ENCODE results near the gene TSHZ1. TPM values are rescaled to one million over a fixed set of nuclear protein-coding genes. Genes with fewer than 3 reads are reported as not detected.

TSHZ1 gene
- total and polyA plus RNA-seq, 2 donors from 2014 or later = 7.0 to 31.3 TPM

DNA sequence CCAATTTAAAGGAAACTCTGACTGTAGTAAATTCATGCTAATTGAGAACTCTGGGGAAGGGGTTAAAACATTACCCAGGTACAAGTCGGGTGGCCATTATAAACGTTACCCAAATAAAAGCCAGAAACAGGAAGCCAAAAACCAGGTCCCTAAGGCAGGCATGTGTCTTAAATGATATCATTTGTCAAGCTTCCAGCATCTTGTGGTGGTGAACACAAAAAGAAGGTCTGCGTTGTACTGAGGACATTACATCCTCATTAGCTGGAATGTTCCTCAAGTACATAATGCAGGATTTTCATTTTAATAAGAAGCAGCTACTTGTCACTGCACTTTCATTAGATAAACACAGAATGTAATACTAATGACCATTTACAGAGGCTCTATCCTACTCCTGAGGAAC is 12.6 kb upstream of the TSHZ1 start:
- Histone ChIP-seq H3K9ac (ENCODE audit: low read length in 3 of 3) (no peak overlapping the region), H3K27me3 (ENCODE audit: control insufficient read depth, insufficient read depth, low read length) (no peaks in the 10 kb centered on the region), H3K27ac (ENCODE audit: low read depth in 2 of 2, low read length in 2 of 2) (no peak overlapping the region), H3K4me1 (ENCODE audit: control insufficient read depth in 2 of 3, insufficient read depth in 2 of 3, low read depth in 1 of 3, low read length in 3 of 3) (peaks cover 0 to 2% (median 0%) of the 10 kb centered on the region in 3 donors), H3K36me3 (ENCODE audit: control insufficient read depth in 2 of 3, insufficient read depth in 3 of 3, low read length in 3 of 3) (peaks cover 0 to 10% (median 5%) of the 10 kb centered on the region in 3 donors), H3K4me3 (ENCODE audit: low read length in 3 of 3) (no peak overlapping the region), H3K9me3 (ENCODE audit: control insufficient read depth in 2 of 3, insufficient read depth in 1 of 3, low read length in 3 of 3) (no peaks in the 10 kb centered on the region)
- DNase-seq (no peak), FAIRE-seq (no peak)
- intact Hi-C loops (cut with DNase I) = no loop called here
- TF ChIP-seq, protein P1, sequence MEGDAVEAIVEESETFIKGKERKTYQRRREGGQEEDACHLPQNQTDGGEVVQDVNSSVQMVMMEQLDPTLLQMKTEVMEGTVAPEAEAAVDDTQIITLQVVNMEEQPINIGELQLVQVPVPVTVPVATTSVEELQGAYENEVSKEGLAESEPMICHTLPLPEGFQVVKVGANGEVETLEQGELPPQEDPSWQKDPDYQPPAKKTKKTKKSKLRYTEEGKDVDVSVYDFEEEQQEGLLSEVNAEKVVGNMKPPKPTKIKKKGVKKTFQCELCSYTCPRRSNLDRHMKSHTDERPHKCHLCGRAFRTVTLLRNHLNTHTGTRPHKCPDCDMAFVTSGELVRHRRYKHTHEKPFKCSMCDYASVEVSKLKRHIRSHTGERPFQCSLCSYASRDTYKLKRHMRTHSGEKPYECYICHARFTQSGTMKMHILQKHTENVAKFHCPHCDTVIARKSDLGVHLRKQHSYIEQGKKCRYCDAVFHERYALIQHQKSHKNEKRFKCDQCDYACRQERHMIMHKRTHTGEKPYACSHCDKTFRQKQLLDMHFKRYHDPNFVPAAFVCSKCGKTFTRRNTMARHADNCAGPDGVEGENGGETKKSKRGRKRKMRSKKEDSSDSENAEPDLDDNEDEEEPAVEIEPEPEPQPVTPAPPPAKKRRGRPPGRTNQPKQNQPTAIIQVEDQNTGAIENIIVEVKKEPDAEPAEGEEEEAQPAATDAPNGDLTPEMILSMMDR (IDR thresholded peaks at IDR 0.05; ENCODE audit: borderline replicate concordance, extremely low read depth, insufficient read depth) = no peak

DNA sequence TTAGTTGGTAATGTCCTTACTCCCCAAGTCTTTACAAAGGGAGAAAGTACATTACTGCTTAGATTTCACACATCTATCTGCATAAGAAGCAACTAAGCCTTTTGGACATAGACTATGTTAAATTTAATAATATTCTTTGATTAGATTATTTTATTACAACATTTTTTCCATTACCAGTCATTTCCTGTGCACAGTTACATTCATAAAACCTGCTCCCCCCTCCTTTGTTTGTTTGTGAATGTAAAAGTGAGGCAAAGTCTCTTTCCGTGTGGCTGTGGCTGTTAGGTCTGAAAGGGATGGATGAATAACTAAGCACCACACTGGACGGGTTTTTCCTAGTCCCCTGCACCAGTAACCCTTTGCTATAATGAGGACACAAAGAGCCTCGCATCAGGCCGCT is 11.3 kb upstream of the TSHZ1 start:
- no peak for FAIRE-seq
- intact Hi-C loops (cut with DNase I) = no loop called here
- H3K4me1 ChIP-seq (ENCODE audit: control insufficient read depth in 2 of 3, insufficient read depth in 2 of 3, low read depth in 1 of 3, low read length in 3 of 3) = peaks cover 0 to 2% (median 0%) of the 10 kb centered on the region in 3 donors

GRCh38 chr18:75200071-75200470 is 10.5 kb upstream of the TSHZ1 start:
- no peak for DNase-seq
- H3K4me3 ChIP-seq (ENCODE audit: low read length in 3 of 3) = no peak overlapping the region
- H3K27ac ChIP-seq (ENCODE audit: low read depth in 2 of 2, low read length in 2 of 2) = no peak overlapping the region
- H3K27me3 ChIP-seq (ENCODE audit: control insufficient read depth, insufficient read depth, low read length) = no peaks in the 10 kb centered on the region
- FAIRE-seq = no peak
- peaks cover 0 to 2% (median 0%) of the 10 kb centered on the region in 3 donors for H3K4me1 ChIP-seq (ENCODE audit: control insufficient read depth in 2 of 3, insufficient read depth in 2 of 3, low read depth in 1 of 3, low read length in 3 of 3)
- intact Hi-C loops (cut with DNase I) = no loop called here
- TF ChIP-seq, protein P1 (IDR thresholded peaks at IDR 0.05; ENCODE audit: borderline replicate concordance, extremely low read depth, insufficient read depth) = no peak
- H3K36me3 ChIP-seq (ENCODE audit: control insufficient read depth in 2 of 3, insufficient read depth in 3 of 3, low read length in 3 of 3) = peaks cover 0 to 10% (median 5%) of the 10 kb centered on the region in 3 donors
- no peak overlapping the region for H3K9ac ChIP-seq (ENCODE audit: low read length in 3 of 3)
- H3K9me3 ChIP-seq (ENCODE audit: control insufficient read depth in 2 of 3, insufficient read depth in 1 of 3, low read length in 3 of 3) = no peaks in the 10 kb centered on the region

More for the DNA sequence above, 11.3 kb upstream of the TSHZ1 start:
- Histone ChIP-seq H3K36me3 (ENCODE audit: control insufficient read depth in 2 of 3, insufficient read depth in 3 of 3, low read length in 3 of 3) (peaks cover 0 to 10% (median 5%) of the 10 kb centered on the region in 3 donors), H3K27ac (ENCODE audit: low read depth in 2 of 2, low read length in 2 of 2) (no peak overlapping the region), H3K9ac (ENCODE audit: low read length in 3 of 3) (no peak overlapping the region), H3K4me3 (ENCODE audit: low read length in 3 of 3) (no peak overlapping the region), H3K27me3 (ENCODE audit: control insufficient read depth, insufficient read depth, low read length) (no peaks in the 10 kb centered on the region), H3K9me3 (ENCODE audit: control insufficient read depth in 2 of 3, insufficient read depth in 1 of 3, low read length in 3 of 3) (no peaks in the 10 kb centered on the region)
- no peak for DNase-seq
- TF ChIP-seq, protein P1 (IDR thresholded peaks at IDR 0.05; ENCODE audit: borderline replicate concordance, extremely low read depth, insufficient read depth) = no peak
